Chondrocyte (in vitro differentiated cells): ENCODE data around the gene MAPK8IP1. TPM values are rescaled to one million over a fixed set of nuclear protein-coding genes. Genes with fewer than 3 reads are reported as not detected.
"Not testable (repeated sequence)": the region's sequence is repeated elsewhere in the genome, so short reads cannot be mapped to it uniquely, and the experiment has no call there.

ENCODE experiments used
- DNase-seq: peaks from one replicate; pipeline ENCODE4 v3.0.0; 2021; ENCODE audit warnings: mixed read lengths, low spot score
- H3K27ac Mint-ChIP-seq: one replicate; pipeline ENCODE4 v1.8.0; 2021; ENCODE audit warnings: mild to moderate bottlenecking, moderate library complexity, mixed read lengths; ENCODE audit not compliant: unreplicated experiment
- H3K27me3 Mint-ChIP-seq: 2 replicates; pipeline ENCODE4 v1.8.0; 2021; ENCODE audit warnings: low read depth, mixed read lengths
- H3K36me3 Mint-ChIP-seq: 2 replicates; pipeline ENCODE4 v1.8.0; 2021; ENCODE audit warnings: low read depth, mixed read lengths
- H3K4me1 Mint-ChIP-seq: 2 replicates; pipeline ENCODE4 v1.8.0; 2021; ENCODE audit warnings: low read depth, mild to moderate bottlenecking, mixed read lengths
- H3K4me3 Mint-ChIP-seq: one replicate; pipeline ENCODE4 v1.8.0; 2021; ENCODE audit warnings: mild to moderate bottlenecking, moderate library complexity, mixed read lengths; ENCODE audit not compliant: unreplicated experiment
- H3K9me3 Mint-ChIP-seq: 2 replicates; pipeline ENCODE4 v1.8.0; 2021; ENCODE audit warnings: low read depth, mixed read lengths
- CTCF ChIP-seq: fragments of 200-600 bp; sonication (generic); IDR thresholded peaks from 2 replicates; pipeline ENCODE4 v1.5.0; 2021; ENCODE audit warnings: antibody characterized with exemption, mild to moderate bottlenecking, moderate library complexity
- total RNA-seq: library from RNA; stranded (reverse); gene quantifications from 3 replicates; pipeline ENCODE4 v1.2.1, GENCODE V29; 2021

The MAPK8IP1 gene
- total RNA-seq, 1 donor from 2014 or later = 9.6 TPM

GRCh38 chr11:45902452-45903380, 17.3 kb downstream of the MAPK8IP1 start:
- no peaks in the 10 kb centered on the region for H3K36me3 Mint-ChIP-seq
- no peaks in the 10 kb centered on the region for H3K9me3 Mint-ChIP-seq
- peak; percentile 91 for DNase-seq
- TF ChIP-seq CTCF = no peak
- peaks cover 9% of the 10 kb centered on the region for H3K4me1 Mint-ChIP-seq
- H3K27ac Mint-ChIP-seq = no peak overlapping the region
- no peak overlapping the region for H3K4me3 Mint-ChIP-seq
- no peaks in the 10 kb centered on the region for H3K27me3 Mint-ChIP-seq

GRCh38 chr11:45904309-45904915, 19.0 kb downstream of the MAPK8IP1 start:
- Mint-ChIP-seq H3K36me3 (no peaks in the 10 kb centered on the region), H3K27me3 (no peaks in the 10 kb centered on the region), H3K4me1 (peaks cover 9% of the 10 kb centered on the region), H3K27ac (no peak overlapping the region), H3K9me3 (no peaks in the 10 kb centered on the region), H3K4me3 (no peak overlapping the region)
- DNase-seq = no peak
- no peak for TF ChIP-seq CTCF

GRCh38 chr11:45905095-45905494, 19.6 kb downstream of the MAPK8IP1 start:
- no peak for DNase-seq
- Mint-ChIP-seq H3K4me1 (peaks cover 9% of the 10 kb centered on the region), H3K36me3 (no peaks in the 10 kb centered on the region), H3K27ac (no peak overlapping the region), H3K27me3 (no peaks in the 10 kb centered on the region), H3K4me3 (no peak overlapping the region), H3K9me3 (no peaks in the 10 kb centered on the region)
- no peak for TF ChIP-seq CTCF

- not testable (repeated sequence) for H3K4me1 Mint-ChIP-seq, H3K27ac Mint-ChIP-seq, H3K36me3 Mint-ChIP-seq, H3K9me3 Mint-ChIP-seq, H3K4me3 Mint-ChIP-seq, DNase-seq, H3K27me3 Mint-ChIP-seq
Observed at GRCh38 chr11:45905576-45905975, 20.1 kb downstream of the MAPK8IP1 start.

GRCh38 chr11:45906096-45906682, 20.7 kb downstream of the MAPK8IP1 start:
- H3K4me3 Mint-ChIP-seq = no peak overlapping the region
- DNase-seq = no peak
- H3K27me3 Mint-ChIP-seq = no peaks in the 10 kb centered on the region
- no peak for TF ChIP-seq CTCF
- H3K27ac Mint-ChIP-seq = no peak overlapping the region
- peaks cover 2% of the 10 kb centered on the region for H3K36me3 Mint-ChIP-seq
- H3K9me3 Mint-ChIP-seq = no peaks in the 10 kb centered on the region
- H3K4me1 Mint-ChIP-seq = no peaks in the 10 kb centered on the region
